Renal cortex interstitium (tissue), 11 donors: ENCODE results near the gene CD300A. TPM values are rescaled to one million over a fixed set of nuclear protein-coding genes. Genes with fewer than 3 reads are reported as not detected.

ENCODE experiments used
- DNase-seq, 11 donors: peaks; one replicate each; pipeline ENCODE4 v3.0.0-alpha.2; 2013; ENCODE audit warnings: low read depth in 9 of 11, low spot score in 4 of 11; ENCODE audit errors: extremely low read depth in 1 of 11
- polyA plus RNA-seq, 3 donors: library from polyadenylated mRNA; unstranded; fragments of 120-200 nt; gene quantifications; one replicate each; pipeline ENCODE4 v1.2.1, GENCODE V29; 2013; ENCODE audit not compliant: insufficient read length in 3 of 3

The CD300A gene
- polyA plus RNA-seq, 3 donors, result 1.00 to 2.8 (median 1.8) TPM

GRCh38 chr17:74435775-74436359, 30.6 kb upstream of the CD300A start:
- no peak for DNase-seq

GRCh38 chr17:74437702-74438101, 28.7 kb upstream of the CD300A start:
- DNase-seq, result no peak

DNA sequence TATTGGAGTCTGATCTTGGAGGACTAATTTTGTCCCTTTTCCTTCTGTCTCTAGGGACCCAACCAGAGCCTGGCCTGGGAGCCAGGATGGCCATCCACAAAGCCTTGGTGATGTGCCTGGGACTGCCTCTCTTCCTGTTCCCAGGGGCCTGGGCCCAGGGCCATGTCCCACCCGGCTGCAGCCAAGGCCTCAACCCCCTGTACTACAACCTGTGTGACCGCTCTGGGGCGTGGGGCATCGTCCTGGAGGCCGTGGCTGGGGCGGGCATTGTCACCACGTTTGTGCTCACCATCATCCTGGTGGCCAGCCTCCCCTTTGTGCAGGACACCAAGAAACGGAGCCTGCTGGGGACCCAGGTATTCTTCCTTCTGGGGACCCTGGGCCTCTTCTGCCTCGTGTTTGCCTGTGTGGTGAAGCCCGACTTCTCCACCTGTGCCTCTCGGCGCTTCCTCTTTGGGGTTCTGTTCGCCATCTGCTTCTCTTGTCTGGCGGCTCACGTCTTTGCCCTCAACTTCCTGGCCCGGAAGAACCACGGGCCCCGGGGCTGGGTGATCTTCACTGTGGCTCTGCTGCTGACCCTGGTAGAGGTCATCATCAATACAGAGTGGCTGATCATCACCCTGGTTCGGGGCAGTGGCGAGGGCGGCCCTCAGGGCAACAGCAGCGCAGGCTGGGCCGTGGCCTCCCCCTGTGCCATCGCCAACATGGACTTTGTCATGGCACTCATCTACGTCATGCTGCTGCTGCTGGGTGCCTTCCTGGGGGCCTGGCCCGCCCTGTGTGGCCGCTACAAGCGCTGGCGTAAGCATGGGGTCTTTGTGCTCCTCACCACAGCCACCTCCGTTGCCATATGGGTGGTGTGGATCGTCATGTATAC, 26.5 kb upstream of the CD300A start:
- DNase-seq, result no peak

DNA sequence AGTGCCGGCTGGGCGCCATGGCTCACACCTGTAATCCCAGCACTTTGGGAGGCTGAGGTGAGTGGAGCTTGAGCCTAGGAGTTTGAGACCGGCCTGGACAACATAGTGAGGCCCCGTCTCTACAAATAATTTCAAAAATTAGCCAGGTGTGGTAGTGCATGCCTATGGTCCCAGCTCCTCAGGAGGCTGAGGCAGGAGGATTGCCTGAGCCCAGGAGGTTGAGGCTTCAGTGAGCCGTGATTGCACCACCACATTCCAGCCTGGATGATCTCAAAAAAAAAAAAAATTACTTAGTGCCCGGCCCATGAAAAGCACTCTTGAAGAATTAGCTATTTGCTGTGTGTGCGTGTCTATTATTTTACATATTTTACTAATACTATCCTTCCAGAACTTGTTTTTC, 24.9 kb upstream of the CD300A start:
- no peak for DNase-seq

- no peak for DNase-seq
Observed at GRCh38 chr17:74442291-74442669, 24.2 kb upstream of the CD300A start.

GRCh38 chr17:74442670-74443515, 23.5 kb upstream of the CD300A start:
- peak in 2 of 11 donors; percentile 46 to 55 for DNase-seq

DNA sequence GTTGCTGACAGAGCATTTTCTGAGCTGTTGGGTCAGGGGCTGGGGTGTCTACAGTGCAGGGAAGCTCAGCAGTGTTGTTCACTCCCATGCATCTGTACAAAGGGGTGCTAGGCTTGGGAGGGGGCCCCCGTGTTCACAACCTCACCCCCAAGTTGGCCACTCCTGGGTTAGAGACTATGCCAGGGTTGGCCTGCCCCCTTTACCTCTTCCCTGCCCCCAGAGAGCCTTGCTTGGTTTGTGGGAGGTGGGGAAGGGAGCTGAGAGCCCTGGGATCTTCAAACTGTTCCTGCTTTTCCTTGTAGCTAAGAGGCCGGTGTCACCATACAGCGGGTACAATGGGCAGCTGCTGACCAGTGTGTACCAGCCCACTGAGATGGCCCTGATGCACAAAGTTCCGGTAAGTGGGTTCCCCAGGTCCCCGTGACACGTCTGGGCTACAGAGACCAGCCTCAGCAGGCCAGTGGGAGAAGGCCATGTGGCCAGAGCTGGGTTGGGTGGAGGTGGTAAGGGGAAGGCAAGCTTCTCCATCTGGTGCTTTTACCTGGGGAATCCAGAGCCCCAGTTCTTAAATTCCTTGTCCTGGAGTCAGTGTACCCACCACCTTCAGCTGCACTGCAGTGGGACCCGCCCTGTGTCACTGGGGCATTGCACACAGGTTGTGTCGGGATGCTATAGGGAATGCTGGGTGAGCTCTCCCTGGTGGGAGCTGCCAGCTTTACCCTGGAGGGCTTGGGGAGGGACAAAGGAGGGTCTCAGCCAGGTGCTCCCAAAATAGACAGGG, 22.7 kb upstream of the CD300A start:
- DNase-seq, result no peak

DNA sequence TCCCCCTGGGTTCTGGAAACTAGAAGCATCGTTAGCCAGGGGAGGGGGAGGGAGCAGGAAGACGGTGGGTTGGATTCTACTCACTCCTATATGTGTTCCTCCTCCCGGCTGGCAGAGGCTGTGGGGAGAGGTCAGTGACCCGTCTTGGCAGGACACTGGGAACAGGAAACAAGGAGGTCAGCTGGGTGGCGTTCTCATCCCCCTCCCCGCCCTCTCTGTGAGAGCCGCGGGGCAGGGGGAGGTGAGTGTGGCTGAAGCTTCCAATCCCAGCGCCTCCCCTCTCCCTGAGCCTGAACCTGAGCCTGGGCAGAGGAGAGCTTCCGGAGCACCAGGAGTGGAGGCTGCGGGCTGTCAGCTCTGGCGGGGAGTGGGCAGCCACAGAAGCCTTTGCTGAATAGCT, 22.0 kb upstream of the CD300A start:
- no peak for DNase-seq

GRCh38 chr17:74445158-74445557, 21.3 kb upstream of the CD300A start:
- DNase-seq, result no peak

GRCh38 chr17:74446551-74447500, 19.6 kb upstream of the CD300A start:
- DNase-seq, result no peak

DNA sequence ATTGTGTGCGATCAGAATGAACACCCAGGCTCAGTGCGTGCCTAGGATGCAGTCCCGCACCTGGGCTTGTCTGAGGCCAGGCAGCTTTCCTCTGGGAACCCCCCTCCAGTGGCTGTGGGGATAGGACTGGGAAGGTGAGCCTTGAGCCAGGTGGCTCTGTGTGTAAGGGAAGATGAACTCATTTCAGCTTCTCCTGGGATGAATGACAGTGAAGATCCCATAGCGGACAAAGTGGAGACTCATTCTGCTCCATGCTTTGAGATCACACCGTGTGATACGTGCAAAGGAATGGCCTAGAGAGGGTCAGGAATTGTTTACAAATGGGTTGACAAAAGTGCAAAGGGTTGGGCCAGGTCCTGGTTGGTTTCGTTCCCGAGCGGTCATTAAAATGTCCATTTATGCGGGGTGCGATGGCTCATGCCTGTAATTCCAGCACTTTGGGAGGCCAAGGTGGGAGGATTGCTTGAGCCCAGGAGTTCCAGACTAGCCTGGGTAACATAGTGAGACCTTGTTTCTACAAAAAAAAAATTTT, 18.7 kb upstream of the CD300A start:
- DNase-seq, result no peak

DNA sequence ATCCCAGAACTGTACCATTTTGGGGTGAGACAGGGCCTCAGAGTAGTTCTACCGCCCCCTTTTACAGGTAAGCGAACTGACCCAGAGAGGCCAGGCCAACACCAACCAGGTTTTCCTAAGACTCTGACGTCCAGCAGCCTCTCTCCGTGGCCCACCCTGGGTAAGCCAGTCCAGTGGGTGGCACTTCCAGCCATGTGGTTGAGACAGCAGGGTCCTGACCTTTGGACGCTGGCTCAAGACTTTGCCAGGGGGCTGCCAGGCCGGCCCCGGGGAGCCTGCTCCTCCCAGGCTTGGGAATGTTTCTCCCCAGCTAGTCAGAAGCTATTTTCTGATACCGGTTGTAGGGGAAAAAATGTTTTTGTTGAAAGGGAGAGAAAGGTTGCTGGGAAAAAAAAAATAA, 17.7 kb upstream of the CD300A start:
- DNase-seq, result no peak

GRCh38 chr17:74449306-74449705, 17.1 kb upstream of the CD300A start:
- DNase-seq, result no peak

DNA sequence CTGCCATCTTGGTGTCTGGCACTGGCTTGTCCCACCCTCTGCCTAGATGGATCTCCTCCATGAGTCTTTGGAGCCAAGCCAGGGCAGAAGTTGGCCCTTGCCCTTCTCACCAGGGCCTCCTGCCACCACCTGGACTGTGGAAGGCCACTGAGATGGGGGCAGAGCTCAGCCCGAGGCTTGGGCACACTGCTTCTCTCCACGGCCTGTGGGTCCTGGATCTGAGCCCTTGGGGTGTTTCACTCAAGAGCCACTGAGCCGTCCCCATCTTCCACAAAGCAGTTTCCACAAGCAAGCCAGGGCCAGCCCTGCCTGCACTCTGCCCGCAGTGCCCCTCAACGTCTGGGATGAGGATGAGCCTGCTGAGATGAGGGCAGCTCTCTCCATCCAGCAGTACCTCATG, 16.7 kb upstream of the CD300A start:
- DNase-seq, result no peak

DNA sequence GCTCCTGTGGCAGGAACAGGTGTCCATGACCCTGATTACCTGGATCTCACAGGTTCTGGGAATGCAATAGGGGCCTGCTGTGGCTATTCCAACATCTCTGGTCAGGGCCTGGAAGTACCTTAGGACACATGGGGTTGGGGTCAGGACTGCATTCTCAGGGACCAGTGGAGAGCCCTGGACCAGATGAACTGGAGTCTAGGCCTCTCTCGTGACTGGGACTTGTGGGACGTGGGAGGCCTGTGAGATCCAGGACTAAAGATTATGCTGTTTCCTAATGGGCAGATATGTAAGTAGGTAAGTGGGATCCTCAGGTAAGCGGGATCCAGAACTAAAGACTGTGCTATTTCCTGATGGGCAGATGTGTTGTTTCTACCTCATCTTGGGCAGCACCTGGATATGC, 16.2 kb upstream of the CD300A start:
- DNase-seq, result no peak

DNA sequence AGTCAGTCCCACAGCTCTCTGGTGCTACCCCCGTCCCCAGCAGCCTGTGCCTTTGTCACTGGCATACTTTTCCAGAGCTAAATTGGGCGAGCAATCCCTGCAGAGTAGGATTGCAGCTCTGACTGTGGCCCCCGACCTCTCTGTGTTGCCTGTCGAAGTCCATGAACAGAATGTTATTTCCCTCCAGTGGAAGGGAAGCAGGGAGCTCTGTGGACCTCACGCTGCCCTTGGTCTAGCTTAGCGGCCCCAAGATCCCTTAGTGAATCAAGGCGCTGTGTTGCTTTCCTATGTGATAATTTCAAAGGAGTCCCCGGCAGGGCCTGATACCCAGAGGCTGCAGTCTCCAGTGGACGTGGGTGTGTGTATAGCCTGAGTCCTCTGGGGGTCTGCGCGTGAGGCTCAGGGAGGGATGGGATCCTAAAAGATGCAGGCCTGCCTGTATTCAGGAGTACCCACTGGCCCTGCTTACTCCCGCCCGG, 15.5 kb upstream of the CD300A start:
- no peak for DNase-seq

DNA sequence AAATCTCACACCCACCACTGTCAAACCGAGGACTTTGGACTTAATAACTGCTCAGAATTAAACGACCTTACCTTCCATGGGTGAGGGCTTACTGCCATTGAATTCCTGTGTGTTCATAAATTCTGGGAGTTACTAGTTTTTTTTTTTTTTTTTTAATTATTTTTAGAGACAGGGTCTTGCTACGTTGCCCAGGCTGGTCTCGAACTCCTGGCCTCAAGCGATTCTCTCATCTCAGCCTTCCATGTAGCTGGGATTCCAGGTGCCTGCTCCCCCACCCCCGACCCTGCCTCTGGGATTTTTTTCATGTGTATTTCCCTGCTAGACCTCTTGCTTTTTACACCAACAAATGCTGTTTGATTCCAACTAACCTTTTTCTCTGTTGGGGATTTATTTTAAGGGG, 14.9 kb upstream of the CD300A start:
- no peak for DNase-seq
